ENCODE measurements around the gene CPM.
"Not testable (repeated sequence)": the region's sequence is repeated elsewhere in the genome, so short reads cannot be mapped to it uniquely, and the experiment has no call there.

The CPM gene

GRCh38 chr12:68808388-68809189 is 124.4 kb downstream of the CPM start (continued):
- TF ChIP-seq CSDC2 (CRISPR knock-in tag; IDR thresholded peaks at IDR 0.05) (0 out of 2 replicates have a peak, but pooled peaks have one; percentile 3), ZNF8 (CRISPR knock-in tag; IDR thresholded peaks at IDR 0.05) (no peak), ZFP3 (CRISPR knock-in tag; IDR thresholded peaks at IDR 0.05) (no peak), ARNTL (CRISPR knock-in tag; IDR thresholded peaks at IDR 0.05; ENCODE audit: borderline replicate concordance, low read depth) (no peak), ZNF70 (CRISPR knock-in tag; IDR thresholded peaks at IDR 0.05) (no peak), PATZ1 (CRISPR knock-in tag; IDR thresholded peaks at IDR 0.05; ENCODE audit: borderline replicate concordance) (no peak), RARB (CRISPR knock-in tag; IDR thresholded peaks at IDR 0.05) (no peak)

GRCh38 chr12:68807576-68808387 is 125.2 kb downstream of the CPM start, which contains the start of gene MDM2:
TSS of gene MDM2 (plus strand) at chr12:68808177. CDS start at chr12:68808478, 301 bp downstream.
- peak; percentile 89 for ATAC-seq
- TF ChIP-seq PATZ1 (CRISPR knock-in tag; IDR thresholded peaks at IDR 0.05; ENCODE audit: borderline replicate concordance) (peak; percentile 61; the same call in 1 of the 2 replicates), POU6F1 (CRISPR knock-in tag; IDR thresholded peaks at IDR 0.05; ENCODE audit: borderline replicate concordance, low read depth) (no peak), CSDC2 (CRISPR knock-in tag; IDR thresholded peaks at IDR 0.05) (peak; percentile 35; the same call in 1 of the 2 replicates), TSHZ2 (CRISPR knock-in tag; IDR thresholded peaks at IDR 0.05) (peak; percentile 68)

- ATAC-seq = not testable (repeated sequence)
These were observed 125.7 kb downstream of the CPM start for GRCh38 chr12:68807274-68807575.

GRCh38 chr12:68806488-68807237 is 126.3 kb downstream of the CPM start:
- ATAC-seq = no peak
- TF ChIP-seq ISL1 (CRISPR knock-in tag; IDR thresholded peaks at IDR 0.05) (no peak), PPARA (CRISPR knock-in tag; IDR thresholded peaks at IDR 0.05; ENCODE audit: borderline replicate concordance) (no peak), ZNF8 (CRISPR knock-in tag; IDR thresholded peaks at IDR 0.05) (no peak), TSHZ2 (CRISPR knock-in tag; IDR thresholded peaks at IDR 0.05) (no peak), ARNTL (CRISPR knock-in tag; IDR thresholded peaks at IDR 0.05; ENCODE audit: borderline replicate concordance, low read depth) (no peak), CSRNP3 (CRISPR knock-in tag; IDR thresholded peaks at IDR 0.05) (no peak), OSR1 (CRISPR knock-in tag; IDR thresholded peaks at IDR 0.05) (no peak), TCF4 (CRISPR knock-in tag; IDR thresholded peaks at IDR 0.05; ENCODE audit: borderline replicate concordance) (no peak), GLIS3 (CRISPR knock-in tag; IDR thresholded peaks at IDR 0.05) (no peak), ZNF70 (CRISPR knock-in tag; IDR thresholded peaks at IDR 0.05) (no peak), BACH2 (CRISPR knock-in tag; IDR thresholded peaks at IDR 0.05; ENCODE audit: borderline replicate concordance) (no peak), ZFP3 (CRISPR knock-in tag; IDR thresholded peaks at IDR 0.05) (no peak), CSDC2 (CRISPR knock-in tag; IDR thresholded peaks at IDR 0.05) (no peak), POU6F1 (CRISPR knock-in tag; IDR thresholded peaks at IDR 0.05; ENCODE audit: borderline replicate concordance, low read depth) (no peak)
